HAP-1 (cell line): ENCODE measurements around the gene RPAP3.
"Not testable (repeated sequence)": the region's sequence is repeated elsewhere in the genome, so short reads cannot be mapped to it uniquely, and the experiment has no call there.

Source experiments
- DNase-seq, 2 experiments: peaks; one replicate each; pipeline ENCODE4 v3.0.0-alpha.2; 2016 to 2020; ENCODE audit warnings: low spot score in 2 of 2
- H3K27me3 ChIP-seq: fragments of 250-450 bp; sonication (Bioruptor Pico); 2 replicates; pipeline ENCODE4 v1.5.1; 2020; ENCODE audit warnings: low read depth, mild to moderate bottlenecking, moderate library complexity
- H3K36me3 ChIP-seq: fragments of 250-450 bp; sonication (Bioruptor Pico); replicated peaks from 2 replicates; pipeline ENCODE4 v1.5.1; 2020; ENCODE audit warnings: mild to moderate bottlenecking
- H3K4me1 ChIP-seq: fragments of 250-450 bp; sonication (Bioruptor Pico); 2 replicates; pipeline ENCODE4 v1.5.1; 2020; ENCODE audit warnings: mild to moderate bottlenecking
- H3K4me3 ChIP-seq: fragments of 250-450 bp; sonication (Bioruptor Pico); 2 replicates; pipeline ENCODE4 v1.5.1; 2020; ENCODE audit warnings: mild to moderate bottlenecking, moderate library complexity
- H3K9me3 ChIP-seq: fragments of 250-450 bp; sonication (Bioruptor Pico); 2 replicates; pipeline ENCODE4 v1.5.1; 2020; ENCODE audit warnings: mild to moderate bottlenecking, moderate library complexity
- in situ Hi-C: fragments of 300-500 bp; cut with MboI; formaldehyde crosslinking; loops from 3 replicates; pipeline ENCODE4 v1.14.3; 2020; ENCODE audit warnings: low sequenced_read_pairs, inconsistent platforms, mixed read lengths

Gene RPAP3

GRCh38 chr12:47707355-47707754 is 1.5 kb upstream of the RPAP3 start:
- H3K36me3 ChIP-seq: peaks cover 3% of the 10 kb centered on the region
- H3K9me3 ChIP-seq: no peaks in the 10 kb centered on the region
- no peak for DNase-seq
- no peaks in the 10 kb centered on the region for H3K27me3 ChIP-seq
- no peak overlapping the region for H3K4me3 ChIP-seq
- in situ Hi-C loops: no loop called here
- peaks cover 3% of the 10 kb centered on the region for H3K4me1 ChIP-seq

GRCh38 chr12:47705229-47705565 is 633 bp downstream of the RPAP3 start:
- Histone ChIP-seq H3K27me3 (no peaks in the 10 kb centered on the region), H3K9me3 (no peaks in the 10 kb centered on the region), H3K36me3 (peaks cover 10% of the 10 kb centered on the region), H3K4me1 (peaks cover 3% of the 10 kb centered on the region), H3K4me3 (peak overlapping the region; percentile 69)
- in situ Hi-C loops: no loop called here
- DNase-seq: peak in 1 of 2 experiments; percentile 10

GRCh38 chr12:47704719-47705118 is 1.1 kb downstream of the RPAP3 start:
- H3K36me3 ChIP-seq: peaks cover 10% of the 10 kb centered on the region
- no peaks in the 10 kb centered on the region for H3K27me3 ChIP-seq
- H3K4me3 ChIP-seq: peak overlapping the region; percentile 69
- H3K4me1 ChIP-seq: peaks cover 3% of the 10 kb centered on the region
- no peaks in the 10 kb centered on the region for H3K9me3 ChIP-seq
- no peak for DNase-seq
- in situ Hi-C loops: no loop called here

- Histone ChIP-seq H3K36me3 (peaks cover 30% of the 10 kb centered on the region), H3K4me1 (no peaks in the 10 kb centered on the region; the same call in 1 of the 2 replicates), H3K9me3 (no peaks in the 10 kb centered on the region), H3K4me3 (no peak overlapping the region), H3K27me3 (no peaks in the 10 kb centered on the region)
- no peak for DNase-seq
- in situ Hi-C loops: no loop called here
Measured at GRCh38 chr12:47700263-47700662, 5.6 kb downstream of the RPAP3 start.

GRCh38 chr12:47698631-47699030 is 7.2 kb downstream of the RPAP3 start:
- Histone ChIP-seq H3K4me3 (no peak overlapping the region), H3K9me3 (no peaks in the 10 kb centered on the region), H3K4me1 (no peaks in the 10 kb centered on the region; the same call in 1 of the 2 replicates), H3K36me3 (peaks cover 37% of the 10 kb centered on the region), H3K27me3 (no peaks in the 10 kb centered on the region)
- DNase-seq: no peak
- in situ Hi-C loops: no loop called here

- in situ Hi-C loops: no loop called here
- DNase-seq: no peak
- H3K4me1 ChIP-seq: no peaks in the 10 kb centered on the region; the same call in 1 of the 2 replicates
- H3K4me3 ChIP-seq: no peak overlapping the region
- no peaks in the 10 kb centered on the region for H3K27me3 ChIP-seq
- no peaks in the 10 kb centered on the region for H3K9me3 ChIP-seq
- H3K36me3 ChIP-seq: peaks cover 40% of the 10 kb centered on the region
Measured at GRCh38 chr12:47698055-47698454, 7.8 kb downstream of the RPAP3 start.

GRCh38 chr12:47689215-47689614 is 16.6 kb downstream of the RPAP3 start:
- no peaks in the 10 kb centered on the region for H3K27me3 ChIP-seq
- no peak overlapping the region for H3K4me3 ChIP-seq
- H3K36me3 ChIP-seq: peaks cover 20% of the 10 kb centered on the region
- no peaks in the 10 kb centered on the region for H3K9me3 ChIP-seq
- peaks cover 3% of the 10 kb centered on the region; the same call in 1 of the 2 replicates for H3K4me1 ChIP-seq
- in situ Hi-C loops: no loop called here
- DNase-seq: no peak

- Histone ChIP-seq H3K4me3 (no peak overlapping the region), H3K36me3 (peaks cover 14% of the 10 kb centered on the region), H3K9me3 (no peaks in the 10 kb centered on the region), H3K27me3 (no peaks in the 10 kb centered on the region), H3K4me1 (peaks cover 3% of the 10 kb centered on the region; the same call in 1 of the 2 replicates)
- no peak for DNase-seq
- in situ Hi-C loops: no loop called here
Measured at GRCh38 chr12:47687636-47688035, 18.2 kb downstream of the RPAP3 start.

DNA sequence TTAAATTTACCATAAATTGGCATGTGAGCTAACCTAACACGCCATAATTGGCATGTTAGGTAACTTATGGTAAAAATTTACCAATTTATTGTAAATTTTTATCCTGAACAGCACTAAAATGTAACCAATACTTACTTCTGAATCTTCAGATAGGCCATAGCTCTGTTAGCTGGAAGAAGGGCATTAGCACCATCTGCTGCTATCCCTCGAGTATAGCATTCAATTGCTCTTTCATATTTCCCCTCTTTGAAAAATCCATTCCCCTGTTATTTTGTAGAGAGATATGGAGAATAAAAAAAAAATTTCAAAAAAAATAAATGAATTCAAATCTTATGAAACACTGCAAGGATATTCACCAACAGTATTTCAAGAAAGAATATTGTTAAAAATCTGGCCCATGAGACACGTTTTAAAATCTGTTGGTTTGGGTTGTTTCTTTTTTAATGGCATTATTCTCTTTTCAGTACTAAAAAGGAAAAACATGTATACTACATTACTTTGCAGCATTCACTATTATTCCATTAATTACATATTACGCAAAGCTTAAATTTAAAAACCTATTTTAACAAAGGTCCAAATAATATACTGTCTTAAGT is 19.1 kb downstream of the RPAP3 start:
- Histone ChIP-seq H3K4me1 (peaks cover 3% of the 10 kb centered on the region; the same call in 1 of the 2 replicates), H3K9me3 (no peaks in the 10 kb centered on the region), H3K36me3 (peaks cover 18% of the 10 kb centered on the region), H3K27me3 (no peaks in the 10 kb centered on the region), H3K4me3 (no peak overlapping the region)
- DNase-seq: peak; percentile 19 to 37
- in situ Hi-C loops: no loop called here

DNA sequence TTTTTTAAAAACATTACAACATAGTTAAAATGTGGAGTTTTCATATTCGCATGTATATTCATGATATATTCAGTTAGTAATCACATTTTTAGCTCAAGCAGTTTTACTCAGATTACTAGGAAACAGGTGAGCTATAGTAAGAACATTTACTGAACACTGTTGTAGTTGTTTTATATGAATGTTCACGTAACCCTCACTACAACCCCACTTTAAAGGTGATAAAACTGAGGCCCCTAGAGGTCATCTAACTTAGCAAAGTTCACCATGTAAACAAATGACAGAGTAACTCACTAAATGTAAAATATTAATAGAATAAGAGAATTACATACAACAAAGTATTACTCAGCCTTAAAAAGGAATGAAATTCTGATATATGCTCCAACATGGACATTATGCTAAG is 26.0 kb downstream of the RPAP3 start:
- H3K4me3 ChIP-seq: no peak overlapping the region
- H3K36me3 ChIP-seq: peaks cover 27% of the 10 kb centered on the region
- in situ Hi-C loops: no loop called here
- no peaks in the 10 kb centered on the region for H3K4me1 ChIP-seq
- no peak for DNase-seq
- H3K9me3 ChIP-seq: no peaks in the 10 kb centered on the region
- no peaks in the 10 kb centered on the region for H3K27me3 ChIP-seq

- Histone ChIP-seq H3K27me3 (no peaks in the 10 kb centered on the region), H3K9me3 (no peaks in the 10 kb centered on the region), H3K36me3 (peaks cover 8% of the 10 kb centered on the region), H3K4me1 (peaks cover 6% of the 10 kb centered on the region), H3K4me3 (no peak overlapping the region)
- no peak for DNase-seq
- in situ Hi-C loops: no loop called here
Measured at GRCh38 chr12:47672068-47672467, 33.8 kb downstream of the RPAP3 start.

DNA sequence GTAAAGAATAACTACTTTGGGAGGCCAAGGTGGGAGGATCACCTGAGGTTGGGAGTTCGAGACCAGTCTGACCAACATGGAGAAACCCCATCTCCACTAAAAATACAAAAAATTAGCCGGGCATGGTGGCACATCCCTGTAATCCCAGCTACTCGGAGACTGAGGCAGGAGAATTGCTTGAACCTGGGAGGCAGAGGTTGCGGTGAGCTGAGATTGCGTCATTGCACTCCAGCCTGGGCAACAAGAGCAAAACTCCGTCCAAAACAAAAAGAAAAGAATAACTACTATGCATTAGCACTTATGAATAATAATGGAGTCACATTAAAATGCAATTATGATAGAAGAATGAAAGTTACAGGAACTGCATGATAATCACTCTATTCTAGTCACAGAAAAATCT is 37.9 kb downstream of the RPAP3 start:
- peaks cover 22% of the 10 kb centered on the region for H3K36me3 ChIP-seq
- in situ Hi-C loops, H3K4me3 ChIP-seq, H3K9me3 ChIP-seq, H3K27me3 ChIP-seq: not testable (repeated sequence)
- peak; percentile 45 to 75 for DNase-seq
- peaks cover 14% of the 10 kb centered on the region for H3K4me1 ChIP-seq

- Histone ChIP-seq H3K27me3 (no peaks in the 10 kb centered on the region), H3K9me3 (no peaks in the 10 kb centered on the region), H3K4me3 (no peak overlapping the region), H3K36me3 (no peaks in the 10 kb centered on the region), H3K4me1 (peaks cover 5% of the 10 kb centered on the region)
- DNase-seq: peak; percentile 5 to 41
- in situ Hi-C loops: loop anchor here (10.0 kb wide), 1 partner anchor 122 kb away; the partner anchor contains the start of gene SLC48A1
Measured at GRCh38 chr12:47652521-47653234, 53.2 kb downstream of the RPAP3 start.
